Thoracic aorta (tissue), 2 donors: ENCODE measurements around the gene SV2B. TPM values are rescaled to one million over a fixed set of nuclear protein-coding genes. Genes with fewer than 3 reads are reported as not detected.

Source experiments
- ATAC-seq: fragments of 150-250 bp; one replicate; pipeline ENCODE4 v1.8.0; 2017; ENCODE audit warnings: low read depth; ENCODE audit not compliant: insufficient number of reproducible peaks, low FRiP score
- DNase-seq: peaks from one replicate; pipeline ENCODE4 v3.0.0-alpha.2; 2020; ENCODE audit warnings: low spot score
- H3K27ac ChIP-seq, 2 donors: fragments of 200-600 bp; sonication (generic); 1 replicate in 1 of 2; 2 replicates in 1 of 2; pipeline ENCODE4 v1.5.1; 2016; ENCODE audit warnings: mild to moderate bottlenecking in 2 of 2, moderate library complexity in 2 of 2
- H3K27me3 ChIP-seq: fragments of 200-600 bp; sonication (generic); replicated peaks from 2 replicates; pipeline ENCODE4 v1.6.0; 2016; ENCODE audit warnings: mild to moderate bottlenecking; ENCODE audit not compliant: insufficient read depth
- H3K36me3 ChIP-seq: fragments of 200-600 bp; sonication (generic); one replicate; pipeline ENCODE4 v1.5.1; 2016
- H3K4me1 ChIP-seq, 2 donors: fragments of 200-600 bp; sonication (generic); 1 replicate in 1 of 2; 2 replicates in 1 of 2; pipeline versions ENCODE4 v1.5.1 to v1.6.0; 2016; ENCODE audit warnings: low read depth in 2 of 2, mild to moderate bottlenecking in 1 of 2; ENCODE audit not compliant: control insufficient read depth in 1 of 2
- H3K4me3 ChIP-seq: fragments of 200-600 bp; sonication (generic); 2 replicates; pipeline ENCODE4 v1.5.1; 2016; ENCODE audit warnings: mild to moderate bottlenecking
- H3K9me3 ChIP-seq: fragments of 200-600 bp; sonication (generic); 2 replicates; pipeline ENCODE4 v1.5.1; 2016
- CTCF ChIP-seq: fragments of 200-600 bp; sonication (generic); IDR thresholded peaks from one replicate; pipeline ENCODE4 v1.5.1; 2019; ENCODE audit warnings: antibody characterized with exemption
- total RNA-seq, 2 donors: library from RNA; depleted of rRNA; stranded (reverse); fragments of >200 nt; gene quantifications; one replicate each; pipeline versions ENCODE4 v1.1.0 to v1.2.3, GENCODE V29; 2016

Gene SV2B
- total RNA-seq, 2 donors from 2014 or later: 2.6 TPM; not detected in 1

GRCh38 chr15:91246998-91247397, 146.9 kb downstream of the SV2B start:
- Histone ChIP-seq H3K27ac (no peak overlapping the region), H3K9me3 (no peaks in the 10 kb centered on the region), H3K27me3 (no peaks in the 10 kb centered on the region), H3K4me1 (no peaks in the 10 kb centered on the region), H3K4me3 (no peak overlapping the region), H3K36me3 (no peaks in the 10 kb centered on the region)
- DNase-seq: no peak
- ATAC-seq: no peak
- no peak for TF ChIP-seq CTCF

DNA sequence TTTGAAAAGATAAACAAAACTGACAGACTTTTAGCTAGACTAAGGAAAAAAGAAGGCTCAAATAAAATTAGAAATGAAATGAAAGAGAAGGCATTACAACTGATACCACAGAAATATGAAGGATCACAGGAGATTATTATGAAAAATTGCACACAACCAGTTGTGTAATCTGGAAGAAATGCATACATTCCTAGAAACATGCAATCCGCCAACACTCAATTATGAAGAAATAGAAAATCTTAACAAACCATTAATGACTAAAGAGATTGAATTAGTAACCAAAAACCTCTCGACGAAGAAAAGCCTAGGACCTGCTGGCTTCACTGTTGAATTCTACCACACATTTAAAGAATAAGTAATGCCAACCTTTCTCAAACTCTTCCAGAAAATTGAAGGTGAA, 149.5 kb downstream of the SV2B start:
- H3K9me3 ChIP-seq: no peaks in the 10 kb centered on the region
- H3K4me1 ChIP-seq: no peaks in the 10 kb centered on the region
- H3K4me3 ChIP-seq: no peak overlapping the region
- H3K36me3 ChIP-seq: no peaks in the 10 kb centered on the region
- H3K27me3 ChIP-seq: no peaks in the 10 kb centered on the region
- no peak for TF ChIP-seq CTCF
- no peak overlapping the region for H3K27ac ChIP-seq
- no peak for ATAC-seq
- DNase-seq: no peak

DNA sequence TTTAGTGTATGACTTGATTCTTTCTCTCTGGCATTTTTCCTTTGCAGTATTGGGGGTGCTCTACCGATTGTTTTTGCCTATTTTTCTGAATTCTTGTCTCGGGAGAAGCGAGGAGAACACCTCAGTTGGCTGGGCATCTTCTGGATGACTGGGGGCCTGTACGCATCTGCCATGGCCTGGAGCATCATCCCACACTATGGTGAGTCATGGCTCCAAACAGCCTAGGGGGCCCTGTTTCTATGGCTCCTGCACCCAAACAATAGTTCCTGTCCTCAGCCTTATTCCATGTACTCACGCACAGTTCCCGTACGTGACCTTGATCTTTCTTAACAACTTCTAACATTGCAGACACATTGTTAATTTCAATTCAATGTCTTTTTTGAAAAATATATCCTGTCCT, 152.3 kb downstream of the SV2B start:
- H3K27me3 ChIP-seq: no peaks in the 10 kb centered on the region
- H3K4me3 ChIP-seq: no peak overlapping the region
- no peak for TF ChIP-seq CTCF
- DNase-seq (no peak), ATAC-seq (no peak)
- no peaks in the 10 kb centered on the region for H3K4me1 ChIP-seq
- no peaks in the 10 kb centered on the region for H3K9me3 ChIP-seq
- H3K27ac ChIP-seq: no peak overlapping the region
- H3K36me3 ChIP-seq: no peaks in the 10 kb centered on the region

DNA sequence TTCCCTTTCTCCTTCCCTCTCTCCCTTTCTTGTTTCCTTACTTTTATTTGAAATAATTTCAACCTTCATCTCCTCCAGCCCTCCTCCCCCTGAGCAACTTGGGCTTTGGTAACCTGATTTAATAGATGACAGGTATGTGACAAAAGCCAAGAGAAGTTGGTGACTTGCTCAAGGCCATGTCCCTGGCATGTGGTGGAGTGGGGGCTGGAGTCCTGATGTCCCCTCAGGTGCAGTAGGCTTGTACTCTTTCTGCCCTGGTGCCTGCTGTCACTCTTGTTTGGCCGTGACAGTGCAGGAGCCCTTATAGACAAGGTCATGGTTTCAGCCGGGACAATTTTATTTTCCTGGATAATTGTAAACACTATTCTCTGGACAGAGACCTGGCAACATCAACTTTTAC, 152.7 kb downstream of the SV2B start:
- no peak overlapping the region for H3K4me3 ChIP-seq
- H3K9me3 ChIP-seq: no peaks in the 10 kb centered on the region
- TF ChIP-seq CTCF: no peak
- H3K36me3 ChIP-seq: no peaks in the 10 kb centered on the region
- DNase-seq (no peak), ATAC-seq (no peak)
- no peaks in the 10 kb centered on the region for H3K4me1 ChIP-seq
- H3K27ac ChIP-seq: no peak overlapping the region
- no peaks in the 10 kb centered on the region for H3K27me3 ChIP-seq

DNA sequence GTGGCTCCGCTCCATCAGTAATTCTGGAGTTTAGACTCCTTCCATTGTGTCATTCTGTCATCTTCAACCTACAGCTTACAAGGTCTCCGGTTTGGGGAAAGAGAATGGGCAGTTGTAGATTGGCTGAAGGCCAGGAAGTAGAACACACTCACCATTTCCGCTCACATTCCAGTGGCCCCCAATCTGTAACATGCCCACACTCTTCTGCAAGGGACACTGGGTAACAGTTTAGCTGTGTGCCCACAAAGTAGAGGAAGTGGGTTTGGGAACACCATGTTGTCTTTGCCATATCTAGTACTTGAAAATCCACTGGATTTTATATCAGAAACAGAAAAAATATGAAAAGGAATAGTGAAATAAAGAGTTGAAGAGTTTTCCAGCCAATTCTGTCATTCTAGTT, 153.5 kb downstream of the SV2B start:
- H3K9me3 ChIP-seq: no peaks in the 10 kb centered on the region
- ATAC-seq: no peak
- no peaks in the 10 kb centered on the region for H3K27me3 ChIP-seq
- no peak overlapping the region for H3K27ac ChIP-seq
- no peaks in the 10 kb centered on the region for H3K4me1 ChIP-seq
- DNase-seq: no peak
- TF ChIP-seq CTCF: no peak
- H3K36me3 ChIP-seq: no peaks in the 10 kb centered on the region
- H3K4me3 ChIP-seq: no peak overlapping the region
